ENCODE data around the gene AKT3. TPM values are rescaled to one million over a fixed set of nuclear protein-coding genes. Genes with fewer than 3 reads are reported as not detected.

The AKT3 gene
- total and polyA plus RNA-seq, 2 experiments from 2014 or later: 4.5 to 18.5 TPM

- H4K20me1 ChIP-seq (replicated peaks; ENCODE audit: insufficient read depth): no peaks in the 10 kb centered on the region
Measured at GRCh38 chr1:243883551-243883950, 33.5 kb upstream of the AKT3 start.

More at GRCh38 chr1:243883551-243883950, 33.5 kb upstream of the AKT3 start:
- Histone ChIP-seq H3K27me3 (ENCODE audit: insufficient read depth) (no peaks in the 10 kb centered on the region), H3K4me1 (ENCODE audit: insufficient read depth) (no peaks in the 10 kb centered on the region), H3K9me2 (ENCODE audit: insufficient read depth) (0 out of 2 replicates have a peak, but pooled peaks cover 6% of the 10 kb centered on the region), H3K27ac (ENCODE audit: low read depth) (no peak overlapping the region), H3F3A (replicated peaks; ENCODE audit: low read depth) (no peaks in the 10 kb centered on the region), H3K36me3 (ENCODE audit: insufficient read depth) (no peaks in the 10 kb centered on the region), H3K4me2 (no peak overlapping the region), H3K4me3 (no peak overlapping the region), H2AFZ (no peak overlapping the region), H3K79me2 (replicated peaks; ENCODE audit: insufficient read depth) (no peaks in the 10 kb centered on the region)
- H3K4me3 Mint-ChIP-seq: no peak overlapping the region
- H3K27ac Mint-ChIP-seq: no peak overlapping the region
- no peak for DNase-seq (ENCODE audit: low spot score)
- H3K36me3 Mint-ChIP-seq (ENCODE audit: low read depth): no peaks in the 10 kb centered on the region
- H3K27me3 Mint-ChIP-seq (ENCODE audit: insufficient read depth, low read depth, poor library complexity): peaks cover 5% of the 10 kb centered on the region
- TF ChIP-seq REST (IDR thresholded peaks at IDR 0.05; ENCODE audit: unreplicated experiment) (no peak), STAT1 (IDR thresholded peaks at IDR 0.05; ENCODE audit: unreplicated experiment) (no peak), ZNF114 (CRISPR knock-in tag; IDR thresholded peaks at IDR 0.05) (no peak), ZNF462 (CRISPR knock-in tag; IDR thresholded peaks at IDR 0.05) (no peak), JUNB (IDR thresholded peaks at IDR 0.05; ENCODE audit: unreplicated experiment) (no peak), NANOG (IDR thresholded peaks at IDR 0.05; ENCODE audit: borderline replicate concordance) (no peak), EZH2phosphoT487 (IDR thresholded peaks at IDR 0.05; ENCODE audit: unreplicated experiment) (no peak), EZH2 (IDR thresholded peaks at IDR 0.05; ENCODE audit: low read depth, unreplicated experiment) (no peak), CREB1 (CRISPR knock-in tag; IDR thresholded peaks at IDR 0.05; ENCODE audit: low read depth) (no peak), CTCF (conservative IDR thresholded peaks at IDR 0.05; ENCODE audit: low read depth in 2 of 2) (no peak), POLR2AphosphoS5 (IDR thresholded peaks at IDR 0.05; ENCODE audit: low read depth) (no peak), ETS1 (IDR thresholded peaks at IDR 0.05) (no peak)
- no peaks in the 10 kb centered on the region for H3K9me3 Mint-ChIP-seq
- ATAC-seq: no peak
- no peaks in the 10 kb centered on the region for H3K4me1 Mint-ChIP-seq

Measured in GM23338 (cell line).